Measurements from ENCODE around the gene NES. TPM values are rescaled to one million over a fixed set of nuclear protein-coding genes. Genes with fewer than 3 reads are reported as not detected.

The NES gene
- total and polyA plus RNA-seq, 2 experiments from 2014 or later, result 2.2 to 15.0 TPM

DNA sequence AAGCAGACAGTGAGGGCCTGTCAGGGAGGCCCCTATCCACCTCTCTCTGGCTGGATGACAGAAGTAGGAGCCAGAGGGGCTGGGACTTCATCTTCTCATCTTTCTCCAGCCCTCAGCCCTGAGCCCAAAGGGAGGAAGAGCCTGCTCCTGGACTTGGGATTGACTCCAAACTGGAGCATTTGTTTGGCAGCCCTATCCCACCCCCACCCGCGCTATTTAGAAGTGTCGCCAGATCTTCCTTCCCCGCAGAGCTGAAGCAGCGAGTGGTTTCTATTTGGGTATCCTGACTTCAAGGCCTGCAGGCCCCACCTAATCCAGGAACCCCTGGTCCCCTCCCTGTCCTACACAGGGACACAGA is 9.6 kb downstream of the NES start:
- Histone ChIP-seq H3K4me1 (ENCODE audit: insufficient read depth) (peaks cover 23% of the 10 kb centered on the region), H2AFZ (no peak overlapping the region), H3K36me3 (ENCODE audit: low read depth) (no peaks in the 10 kb centered on the region), H3K9me2 (ENCODE audit: insufficient read depth) (no peaks in the 10 kb centered on the region), H3K27me3 (replicated peaks; ENCODE audit: insufficient read depth) (no peaks in the 10 kb centered on the region), H3K9ac (no peak overlapping the region), H3K4me3 (no peak overlapping the region), H3F3A (ENCODE audit: insufficient read depth) (peaks cover 3% of the 10 kb centered on the region), H3K4me2 (ENCODE audit: unreplicated experiment) (no peak overlapping the region), H3K9me3 (ENCODE audit: low read depth) (no peaks in the 10 kb centered on the region), H3K79me2 (ENCODE audit: insufficient read depth) (no peaks in the 10 kb centered on the region), H4K20me1 (ENCODE audit: insufficient read depth) (no peaks in the 10 kb centered on the region), H3K27ac (no peak overlapping the region)
- TF ChIP-seq EZH2phosphoT487 (IDR thresholded peaks at IDR 0.05; ENCODE audit: insufficient read depth, low read depth) (no peak), EZH2 (IDR thresholded peaks at IDR 0.05; ENCODE audit: insufficient read depth, poor library complexity, severe bottlenecking) (no peak)
- in situ Hi-C loops (cut with MboI), result no loop called here
- WGBS, 2 experiments (ENCODE audit: low coverage in 1 of 2, low lambda C conversion rate in 2 of 2, missing lambda C conversion rate in 2 of 2), result 6 to 40% methylated on average over 3 to 5 of the region's 5 CpGs
- DNase-seq, result no peak

DNA sequence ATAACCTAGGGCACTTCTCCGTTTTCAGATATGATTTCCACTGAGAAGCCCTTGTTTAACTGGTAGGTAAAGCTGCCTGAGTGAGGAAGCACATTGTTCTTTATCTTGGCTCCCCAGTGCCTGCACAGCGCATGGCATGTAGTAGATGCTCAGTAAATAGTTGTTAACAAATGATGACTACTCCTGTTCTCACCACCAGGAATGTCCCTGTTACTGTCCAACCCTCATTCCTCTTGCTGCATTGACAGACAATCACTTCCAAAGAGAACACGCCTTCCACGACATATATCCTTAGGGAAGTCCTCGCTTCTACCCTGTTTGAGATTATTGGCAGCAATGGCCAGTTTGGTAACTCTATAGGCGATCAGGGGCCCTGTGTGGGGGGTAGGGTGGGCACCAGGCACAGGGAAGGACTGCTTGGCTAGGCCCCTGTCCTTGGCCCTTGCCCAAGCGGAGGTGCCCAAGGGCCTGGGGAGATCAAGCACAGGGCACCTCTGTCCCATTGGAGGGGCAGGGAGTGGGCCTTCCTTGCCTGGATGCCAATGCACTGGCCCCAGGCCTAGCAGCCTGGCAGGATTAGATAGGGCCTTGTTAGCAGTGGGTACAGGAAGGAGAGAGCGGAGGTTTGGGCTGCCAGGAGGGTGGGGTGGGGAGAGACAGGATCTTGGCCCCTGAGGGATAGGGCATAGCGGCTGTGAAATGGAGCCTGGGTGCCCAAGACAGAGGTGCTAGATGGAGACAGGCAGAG is 10.2 kb downstream of the NES start:
- no peak overlapping the region for H3K4me2 ChIP-seq (ENCODE audit: unreplicated experiment)
- WGBS, 2 experiments (ENCODE audit: low coverage in 1 of 2, low lambda C conversion rate in 2 of 2, missing lambda C conversion rate in 2 of 2), result 94 to 99% methylated on average over 9 of the region's 9 CpGs
- in situ Hi-C loops (cut with MboI), result no loop called here
- no peaks in the 10 kb centered on the region for H3K9me3 ChIP-seq (ENCODE audit: low read depth)
- no peaks in the 10 kb centered on the region for H3K27me3 ChIP-seq (replicated peaks; ENCODE audit: insufficient read depth)
- no peak overlapping the region for H3K27ac ChIP-seq
- no peaks in the 10 kb centered on the region for H3K36me3 ChIP-seq (ENCODE audit: low read depth)
- no peak overlapping the region for H2AFZ ChIP-seq
- H3K79me2 ChIP-seq (ENCODE audit: insufficient read depth), result no peaks in the 10 kb centered on the region
- DNase-seq, result peak; percentile 24
- no peaks in the 10 kb centered on the region for H3K9me2 ChIP-seq (ENCODE audit: insufficient read depth)
- no peak overlapping the region for H3K9ac ChIP-seq
- peaks cover 29% of the 10 kb centered on the region for H3K4me1 ChIP-seq (ENCODE audit: insufficient read depth)
- H3K4me3 ChIP-seq, result no peak overlapping the region
- peaks cover 8% of the 10 kb centered on the region for H3F3A ChIP-seq (ENCODE audit: insufficient read depth)
- no peaks in the 10 kb centered on the region for H4K20me1 ChIP-seq (ENCODE audit: insufficient read depth)
- TF ChIP-seq EZH2phosphoT487 (IDR thresholded peaks at IDR 0.05; ENCODE audit: insufficient read depth, low read depth) (no peak), EZH2 (IDR thresholded peaks at IDR 0.05; ENCODE audit: insufficient read depth, poor library complexity, severe bottlenecking) (no peak)

DNA sequence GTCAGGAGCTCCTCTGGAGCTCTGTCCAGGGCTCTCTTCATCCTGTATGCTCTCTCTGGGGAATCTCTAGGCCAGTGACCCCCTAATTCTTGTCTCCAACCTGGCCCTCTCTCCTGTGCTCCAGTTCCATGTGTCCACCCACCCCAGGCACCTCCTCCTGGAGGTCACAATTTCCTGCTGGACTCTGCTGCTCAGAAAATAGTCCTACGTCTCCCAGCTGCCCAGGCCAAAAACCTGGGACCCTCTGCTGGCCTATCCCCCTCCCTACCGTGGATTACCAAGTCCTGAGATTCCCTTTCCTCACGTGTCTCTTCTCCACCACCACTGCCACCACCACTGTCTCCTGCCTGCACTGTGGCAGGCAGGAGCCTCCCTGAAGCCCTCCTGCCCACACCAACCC is 11.7 kb downstream of the NES start:
- H3K9me3 ChIP-seq (ENCODE audit: low read depth), result no peaks in the 10 kb centered on the region
- in situ Hi-C loops (cut with MboI), result no loop called here
- no peak overlapping the region for H3K9ac ChIP-seq
- no peak overlapping the region for H3K27ac ChIP-seq
- TF ChIP-seq EZH2 (IDR thresholded peaks at IDR 0.05; ENCODE audit: insufficient read depth, poor library complexity, severe bottlenecking) (no peak), EZH2phosphoT487 (IDR thresholded peaks at IDR 0.05; ENCODE audit: insufficient read depth, low read depth) (no peak)
- H3K36me3 ChIP-seq (ENCODE audit: low read depth), result no peaks in the 10 kb centered on the region
- no peak overlapping the region for H3K4me2 ChIP-seq (ENCODE audit: unreplicated experiment)
- WGBS, 2 experiments (ENCODE audit: low coverage in 1 of 2, low lambda C conversion rate in 2 of 2, missing lambda C conversion rate in 2 of 2), result 75 to 83% methylated on average over 3 of the region's 3 CpGs
- H3K4me1 ChIP-seq (ENCODE audit: insufficient read depth), result peaks cover 44% of the 10 kb centered on the region
- H3K9me2 ChIP-seq (ENCODE audit: insufficient read depth), result no peaks in the 10 kb centered on the region
- no peak for DNase-seq
- H3K4me3 ChIP-seq, result no peak overlapping the region
- no peaks in the 10 kb centered on the region for H4K20me1 ChIP-seq (ENCODE audit: insufficient read depth)
- H2AFZ ChIP-seq, result no peak overlapping the region
- peaks cover 17% of the 10 kb centered on the region for H3F3A ChIP-seq (ENCODE audit: insufficient read depth)
- H3K27me3 ChIP-seq (replicated peaks; ENCODE audit: insufficient read depth), result no peaks in the 10 kb centered on the region
- no peaks in the 10 kb centered on the region for H3K79me2 ChIP-seq (ENCODE audit: insufficient read depth)

DNA sequence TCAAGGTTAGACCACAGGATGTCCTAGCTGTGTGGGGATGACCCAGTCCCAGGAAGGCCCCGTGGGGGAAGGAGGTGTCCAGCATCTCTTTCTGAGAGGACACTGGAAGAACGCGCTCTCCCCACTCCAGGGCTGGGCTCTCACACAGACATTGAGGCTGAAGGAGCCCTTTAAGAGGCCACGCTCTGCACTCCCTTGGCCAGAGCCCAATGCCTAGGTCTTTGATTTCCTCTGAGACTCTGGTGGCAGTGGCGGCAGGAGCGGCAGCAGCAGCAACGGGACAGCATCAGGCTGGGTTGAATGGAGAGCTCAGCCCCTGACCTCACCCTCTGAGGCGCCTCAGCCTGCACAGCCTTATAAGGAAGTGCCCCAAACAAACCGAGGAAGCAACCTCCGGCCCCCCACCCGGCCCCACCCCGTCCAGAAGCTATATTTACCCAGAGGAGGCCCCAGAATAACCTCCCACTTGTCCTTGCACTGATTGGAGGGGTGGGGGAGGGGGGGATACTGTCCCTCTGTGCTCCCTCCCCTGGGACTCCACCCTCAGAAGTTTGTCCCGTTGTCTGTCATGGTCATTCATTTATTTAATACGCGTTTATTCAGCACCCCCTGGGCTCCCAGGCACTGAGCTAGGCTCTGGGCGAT is 12.3 kb downstream of the NES start:
- in situ Hi-C loops (cut with MboI), result no loop called here
- Histone ChIP-seq H3K27ac (no peak overlapping the region), H3K27me3 (replicated peaks; ENCODE audit: insufficient read depth) (no peaks in the 10 kb centered on the region), H4K20me1 (ENCODE audit: insufficient read depth) (no peaks in the 10 kb centered on the region), H3K9me3 (ENCODE audit: low read depth) (no peaks in the 10 kb centered on the region), H3K79me2 (ENCODE audit: insufficient read depth) (no peaks in the 10 kb centered on the region), H3K9ac (no peak overlapping the region), H3K4me3 (no peak overlapping the region), H3K9me2 (ENCODE audit: insufficient read depth) (no peaks in the 10 kb centered on the region), H3K36me3 (ENCODE audit: low read depth) (no peaks in the 10 kb centered on the region), H3K4me1 (ENCODE audit: insufficient read depth) (peaks cover 46% of the 10 kb centered on the region), H2AFZ (no peak overlapping the region), H3F3A (ENCODE audit: insufficient read depth) (peaks cover 19% of the 10 kb centered on the region), H3K4me2 (ENCODE audit: unreplicated experiment) (peak overlapping the region; percentile 8)
- WGBS, 2 experiments (ENCODE audit: low coverage in 1 of 2, low lambda C conversion rate in 2 of 2, missing lambda C conversion rate in 2 of 2), result 68 to 78% methylated on average over 12 to 16 of the region's 16 CpGs
- no peak for TF ChIP-seq EZH2 (IDR thresholded peaks at IDR 0.05; ENCODE audit: insufficient read depth, poor library complexity, severe bottlenecking)
- TF ChIP-seq EZH2phosphoT487 (IDR thresholded peaks at IDR 0.05; ENCODE audit: insufficient read depth, low read depth), result no peak
- DNase-seq, result peak; percentile 22
